Lung (tissue), 12 donors: ENCODE measurements around the gene DCBLD2. TPM values are rescaled to one million over a fixed set of nuclear protein-coding genes. Genes with fewer than 3 reads are reported as not detected.
A peak's percentile ranks its signal among the peaks of the same experiment; 100 is the strongest.

Experiments
- ATAC-seq: fragments of 200-7000 bp; cut with Tn5 transposase; one replicate; pipeline ENCODE4 v1.9.1; 2020; ENCODE audit warnings: moderate number of reproducible peaks; ENCODE audit not compliant: insufficient read depth, low FRiP score
- DNase-seq, 3 donors: peaks; one replicate each; pipeline ENCODE4 v3.0.0-alpha.2; 2013 to 2017
- H3K27ac ChIP-seq, 2 donors: one replicate each; pipeline ENCODE4 v1.5.1; 2013; ENCODE audit warnings: mild to moderate bottlenecking in 2 of 2, moderate library complexity in 2 of 2, control low read depth in 1 of 2, inconsistent platforms in 1 of 2, low read depth in 1 of 2, low read length in 1 of 2
- H3K27me3 ChIP-seq, 3 donors: one replicate each; pipeline ENCODE4 v1.5.1; 2013; ENCODE audit warnings: low read length in 2 of 3; ENCODE audit not compliant: control insufficient read depth in 3 of 3, insufficient read depth in 3 of 3
- H3K36me3 ChIP-seq, 4 donors: one replicate each; pipeline ENCODE4 v1.5.1; 2013; ENCODE audit warnings: low read length in 4 of 4, mild to moderate bottlenecking in 1 of 4, moderate library complexity in 1 of 4; ENCODE audit not compliant: control insufficient read depth in 4 of 4, insufficient read depth in 4 of 4
- H3K4me1 ChIP-seq, 5 donors: one replicate each; pipeline ENCODE4 v1.5.1; 2013; ENCODE audit warnings: low read length in 5 of 5, mild to moderate bottlenecking in 2 of 5, moderate library complexity in 1 of 5; ENCODE audit not compliant: control insufficient read depth in 5 of 5, insufficient read depth in 5 of 5
- H3K4me3 ChIP-seq: one replicate; pipeline ENCODE4 v1.5.1; 2013; ENCODE audit warnings: mild to moderate bottlenecking, control low read depth, moderate library complexity
- H3K9ac ChIP-seq, 2 donors: one replicate each; pipeline ENCODE4 v1.5.1; 2013; ENCODE audit warnings: low read length in 2 of 2, control low read depth in 1 of 2; ENCODE audit not compliant: insufficient read depth in 1 of 2
- H3K9me3 ChIP-seq, 4 donors: one replicate each; pipeline ENCODE4 v1.5.1; 2013; ENCODE audit warnings: low read length in 3 of 4, mild to moderate bottlenecking in 1 of 4, moderate library complexity in 1 of 4; ENCODE audit not compliant: control insufficient read depth in 4 of 4, insufficient read depth in 3 of 4
- WGBS, 2 donors: extraction: QIAGEN DNeasy Blood & Tissue Kit; methylation state at CpG; one replicate each; pipeline ENCODE4 v1.1.7; 2013; 5-methylcytosine and 5-hydroxymethylcytosine counted together
- polyA plus RNA-seq, 2 donors: library from polyadenylated mRNA; stranded (reverse); fragments of 200-250 nt; gene quantifications; one replicate each; pipeline ENCODE4 v1.2.1, GENCODE V29; 2013
- total RNA-seq, 2 donors: library from RNA; depleted of rRNA in 1 of 2; stranded (reverse); fragments of >200 nt in 1 of 2; gene quantifications; one replicate each; pipeline ENCODE4 v1.2.1, GENCODE V29; 2014 to 2021
- TF ChIP-seq, protein P1 (sequence below): IDR thresholded peaks from 2 replicates; pipeline ENCODE4 v1.5.1; 2012; ENCODE audit warnings: mild to moderate bottlenecking; ENCODE audit errors: control extremely low read depth, extremely low read depth
- donor health status: control.
- donor health status: control.
- donor health status: Bipolar disorder and iron deficiency.
- donor health status: healthy.
- donor health status: DM: yes; HTN: yes; CAD: no.

The DCBLD2 gene
- total and polyA plus RNA-seq, 4 donors, result 7.1 to 83.8 (median 18.5) TPM

GRCh38 chr3:98778852-98779413 is 122.6 kb downstream of the DCBLD2 start:
- H3K36me3 ChIP-seq, result peaks cover 0 to 5% (median 0%) of the 10 kb centered on the region in 4 donors
- ATAC-seq (peak; percentile 48), DNase-seq (peak; percentile 14 to 54 (median 34))
- H3K4me1 ChIP-seq, result peaks cover 0 to 36% (median 2%) of the 10 kb centered on the region in 5 donors
- H3K27me3 ChIP-seq, result no peaks in the 10 kb centered on the region
- TF ChIP-seq, protein P1, sequence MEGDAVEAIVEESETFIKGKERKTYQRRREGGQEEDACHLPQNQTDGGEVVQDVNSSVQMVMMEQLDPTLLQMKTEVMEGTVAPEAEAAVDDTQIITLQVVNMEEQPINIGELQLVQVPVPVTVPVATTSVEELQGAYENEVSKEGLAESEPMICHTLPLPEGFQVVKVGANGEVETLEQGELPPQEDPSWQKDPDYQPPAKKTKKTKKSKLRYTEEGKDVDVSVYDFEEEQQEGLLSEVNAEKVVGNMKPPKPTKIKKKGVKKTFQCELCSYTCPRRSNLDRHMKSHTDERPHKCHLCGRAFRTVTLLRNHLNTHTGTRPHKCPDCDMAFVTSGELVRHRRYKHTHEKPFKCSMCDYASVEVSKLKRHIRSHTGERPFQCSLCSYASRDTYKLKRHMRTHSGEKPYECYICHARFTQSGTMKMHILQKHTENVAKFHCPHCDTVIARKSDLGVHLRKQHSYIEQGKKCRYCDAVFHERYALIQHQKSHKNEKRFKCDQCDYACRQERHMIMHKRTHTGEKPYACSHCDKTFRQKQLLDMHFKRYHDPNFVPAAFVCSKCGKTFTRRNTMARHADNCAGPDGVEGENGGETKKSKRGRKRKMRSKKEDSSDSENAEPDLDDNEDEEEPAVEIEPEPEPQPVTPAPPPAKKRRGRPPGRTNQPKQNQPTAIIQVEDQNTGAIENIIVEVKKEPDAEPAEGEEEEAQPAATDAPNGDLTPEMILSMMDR, result no peak
- H3K9ac ChIP-seq, result no peak overlapping the region
- no peak overlapping the region for H3K4me3 ChIP-seq
- WGBS, 2 donors, result 16 to 33% methylated on average over 5 of the region's 5 CpGs
- H3K9me3 ChIP-seq, result no peaks in the 10 kb centered on the region
- peak overlapping the region; percentile 17 to 79 for H3K27ac ChIP-seq

DNA sequence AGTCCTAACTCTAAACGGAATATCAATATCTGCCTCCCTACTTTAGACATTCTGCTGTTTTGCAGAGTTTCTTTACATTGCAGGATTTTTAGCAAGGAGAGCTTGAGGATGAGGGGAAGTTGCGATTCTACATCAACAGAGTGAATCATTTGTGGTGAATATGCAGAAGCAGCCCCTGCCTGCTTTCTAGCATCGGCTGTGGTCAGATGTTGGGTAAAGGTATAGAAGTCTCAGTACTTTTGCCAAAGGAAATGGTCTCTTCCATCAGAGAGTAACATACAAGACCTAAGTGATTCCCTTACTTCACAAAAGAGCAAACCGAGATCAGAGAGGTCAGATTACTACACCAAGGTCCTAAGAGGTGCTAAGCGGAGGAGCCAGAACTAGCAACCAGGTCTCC is 123.1 kb downstream of the DCBLD2 start:
- TF ChIP-seq, protein P1, result no peak
- H3K9ac ChIP-seq, result no peak overlapping the region
- ATAC-seq, result no peak
- H3K4me3 ChIP-seq, result no peak overlapping the region
- peaks cover 0 to 7% (median 0%) of the 10 kb centered on the region in 4 donors for H3K36me3 ChIP-seq
- H3K27me3 ChIP-seq, result no peaks in the 10 kb centered on the region
- peak overlapping the region; percentile 17 to 79 for H3K27ac ChIP-seq
- peaks cover 0 to 36% (median 0%) of the 10 kb centered on the region in 5 donors for H3K4me1 ChIP-seq
- no peaks in the 10 kb centered on the region for H3K9me3 ChIP-seq
- WGBS, 2 donors, result 57 to 65% methylated on average over 5 of the region's 5 CpGs
- no peak for DNase-seq

DNA sequence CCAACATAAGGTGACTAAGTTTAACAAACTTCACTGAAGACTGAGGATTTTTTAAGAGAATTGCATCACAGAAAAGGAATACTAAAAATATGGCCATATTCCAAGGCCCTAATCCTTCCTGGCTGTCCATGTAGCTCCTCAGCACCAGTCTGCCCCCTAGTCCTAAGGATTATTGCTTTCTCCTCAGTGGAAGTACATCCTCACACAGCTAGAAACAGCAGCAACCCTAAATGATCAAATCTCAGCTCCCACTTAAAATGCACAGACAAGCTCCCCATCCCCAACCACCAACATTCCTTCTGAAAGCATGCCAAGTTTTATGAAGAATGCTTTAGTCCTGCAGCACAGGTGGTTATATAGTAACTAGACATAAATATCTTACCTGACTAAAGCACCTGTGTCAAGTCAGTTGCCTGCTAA is 123.7 kb downstream of the DCBLD2 start:
- Histone ChIP-seq H3K9ac (no peak overlapping the region), H3K9me3 (no peaks in the 10 kb centered on the region), H3K27me3 (no peaks in the 10 kb centered on the region), H3K27ac (peak overlapping the region in 1 of 2 donors; percentile 79), H3K4me3 (no peak overlapping the region), H3K36me3 (peaks cover 0 to 7% (median 0%) of the 10 kb centered on the region in 4 donors), H3K4me1 (peaks cover 0 to 36% (median 0%) of the 10 kb centered on the region in 5 donors)
- DNase-seq (peak in 2 of 3 donors; percentile 24 to 54), ATAC-seq (peak; percentile 4)
- TF ChIP-seq, protein P1, result no peak

DNA sequence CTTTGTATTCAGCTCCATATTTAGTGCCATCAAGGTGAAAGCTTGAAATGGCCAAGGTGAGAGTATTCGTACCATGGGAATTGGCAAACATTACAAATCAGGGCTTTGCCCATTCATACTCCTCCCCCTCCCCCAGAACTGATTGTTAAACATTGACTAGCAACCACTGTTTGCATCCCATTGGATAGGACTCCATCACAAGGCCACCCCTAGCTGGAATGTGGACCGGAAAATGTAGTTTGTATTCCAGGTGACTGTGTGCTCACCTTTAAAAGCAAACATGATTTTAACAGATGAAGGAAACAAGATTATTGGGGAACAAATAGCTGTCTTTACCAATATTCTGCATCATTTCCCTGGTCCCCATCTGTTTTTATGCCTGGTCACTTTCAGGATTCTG is 124.2 kb downstream of the DCBLD2 start:
- H3K27ac ChIP-seq, result no peak overlapping the region
- H3K27me3 ChIP-seq, result no peaks in the 10 kb centered on the region
- no peak for DNase-seq
- no peaks in the 10 kb centered on the region for H3K9me3 ChIP-seq
- H3K36me3 ChIP-seq, result peaks cover 0 to 7% (median 0%) of the 10 kb centered on the region in 4 donors
- no peak for ATAC-seq
- no peak overlapping the region for H3K4me3 ChIP-seq
- 79 to 89% methylated on average over 2 of the region's 2 CpGs for WGBS, 2 donors
- peaks cover 0 to 36% (median 0%) of the 10 kb centered on the region in 5 donors for H3K4me1 ChIP-seq
- no peak overlapping the region for H3K9ac ChIP-seq
- TF ChIP-seq, protein P1, result no peak
